Tibial nerve (tissue), 3 donors: ENCODE measurements around the gene KRT5.

Experiments used
- POLR2A ChIP-seq, 2 donors: fragments of 450-650 bp; IDR thresholded peaks; one replicate each; pipeline ENCODE4 v1.6.1; 2017; ENCODE audit warnings: antibody characterized with exemption in 2 of 2, mild to moderate bottlenecking in 2 of 2, moderate library complexity in 2 of 2
- TF ChIP-seq, protein P1 (sequence below), 5 experiments: fragments of 200-600 bp in 3 of 5; fragments of 450-650 bp in 2 of 5; sonication (generic) in 3 of 5; IDR thresholded peaks; one replicate each; pipeline ENCODE4 v1.5.1; 2016 to 2019; ENCODE audit warnings: antibody characterized with exemption in 5 of 5, mild to moderate bottlenecking in 3 of 5, moderate library complexity in 2 of 5

- TF ChIP-seq, protein P1, sequence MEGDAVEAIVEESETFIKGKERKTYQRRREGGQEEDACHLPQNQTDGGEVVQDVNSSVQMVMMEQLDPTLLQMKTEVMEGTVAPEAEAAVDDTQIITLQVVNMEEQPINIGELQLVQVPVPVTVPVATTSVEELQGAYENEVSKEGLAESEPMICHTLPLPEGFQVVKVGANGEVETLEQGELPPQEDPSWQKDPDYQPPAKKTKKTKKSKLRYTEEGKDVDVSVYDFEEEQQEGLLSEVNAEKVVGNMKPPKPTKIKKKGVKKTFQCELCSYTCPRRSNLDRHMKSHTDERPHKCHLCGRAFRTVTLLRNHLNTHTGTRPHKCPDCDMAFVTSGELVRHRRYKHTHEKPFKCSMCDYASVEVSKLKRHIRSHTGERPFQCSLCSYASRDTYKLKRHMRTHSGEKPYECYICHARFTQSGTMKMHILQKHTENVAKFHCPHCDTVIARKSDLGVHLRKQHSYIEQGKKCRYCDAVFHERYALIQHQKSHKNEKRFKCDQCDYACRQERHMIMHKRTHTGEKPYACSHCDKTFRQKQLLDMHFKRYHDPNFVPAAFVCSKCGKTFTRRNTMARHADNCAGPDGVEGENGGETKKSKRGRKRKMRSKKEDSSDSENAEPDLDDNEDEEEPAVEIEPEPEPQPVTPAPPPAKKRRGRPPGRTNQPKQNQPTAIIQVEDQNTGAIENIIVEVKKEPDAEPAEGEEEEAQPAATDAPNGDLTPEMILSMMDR (IDR thresholded peaks at IDR 0.05) = no peak
- no peak for TF ChIP-seq POLR2A (IDR thresholded peaks at IDR 0.05)
These were observed 23.6 kb downstream of the KRT5 start for GRCh38 chr12:52496590-52497071.
